Breast epithelium (tissue), 3 donors: Measurements from ENCODE around the gene LMNTD1.

Experiments used
- POLR2A ChIP-seq: fragments of 450-650 bp; IDR thresholded peaks from one replicate; pipeline ENCODE4 v1.6.1; 2016; ENCODE audit warnings: antibody characterized with exemption, mild to moderate bottlenecking, moderate library complexity
- POLR2AphosphoS5 ChIP-seq, 3 donors: sonication (generic); formaldehyde crosslinking; IDR thresholded peaks; one replicate each; pipeline ENCODE4 v1.6.1; 2017; ENCODE audit warnings: antibody characterized with exemption in 3 of 3
- TF ChIP-seq, protein P1 (sequence below), 3 donors: fragments of 450-650 bp; IDR thresholded peaks; one replicate each; pipeline ENCODE4 v1.5.1; 2016 to 2017; ENCODE audit warnings: antibody characterized with exemption in 3 of 3, mild to moderate bottlenecking in 3 of 3, moderate library complexity in 3 of 3

DNA sequence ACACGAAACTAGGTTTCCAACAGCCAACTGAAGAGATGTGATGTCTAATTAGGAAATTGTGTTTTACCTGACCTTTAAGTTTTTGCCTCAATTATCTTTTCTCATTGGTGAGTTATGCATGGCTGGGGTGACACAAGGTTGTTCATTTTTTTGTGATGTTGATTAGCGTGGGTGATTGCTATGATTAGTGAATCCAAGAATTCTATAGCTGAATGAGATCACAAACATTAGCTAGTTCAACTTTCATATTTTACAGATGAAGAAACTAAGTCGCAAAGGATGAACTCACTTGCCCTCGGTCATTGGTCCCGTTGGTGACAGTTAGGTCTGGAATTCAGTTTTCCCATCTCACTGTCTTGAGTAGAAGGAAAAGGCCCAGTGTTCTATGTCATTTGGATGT is 32.6 kb upstream of the LMNTD1 start:
- TF ChIP-seq, protein P1, sequence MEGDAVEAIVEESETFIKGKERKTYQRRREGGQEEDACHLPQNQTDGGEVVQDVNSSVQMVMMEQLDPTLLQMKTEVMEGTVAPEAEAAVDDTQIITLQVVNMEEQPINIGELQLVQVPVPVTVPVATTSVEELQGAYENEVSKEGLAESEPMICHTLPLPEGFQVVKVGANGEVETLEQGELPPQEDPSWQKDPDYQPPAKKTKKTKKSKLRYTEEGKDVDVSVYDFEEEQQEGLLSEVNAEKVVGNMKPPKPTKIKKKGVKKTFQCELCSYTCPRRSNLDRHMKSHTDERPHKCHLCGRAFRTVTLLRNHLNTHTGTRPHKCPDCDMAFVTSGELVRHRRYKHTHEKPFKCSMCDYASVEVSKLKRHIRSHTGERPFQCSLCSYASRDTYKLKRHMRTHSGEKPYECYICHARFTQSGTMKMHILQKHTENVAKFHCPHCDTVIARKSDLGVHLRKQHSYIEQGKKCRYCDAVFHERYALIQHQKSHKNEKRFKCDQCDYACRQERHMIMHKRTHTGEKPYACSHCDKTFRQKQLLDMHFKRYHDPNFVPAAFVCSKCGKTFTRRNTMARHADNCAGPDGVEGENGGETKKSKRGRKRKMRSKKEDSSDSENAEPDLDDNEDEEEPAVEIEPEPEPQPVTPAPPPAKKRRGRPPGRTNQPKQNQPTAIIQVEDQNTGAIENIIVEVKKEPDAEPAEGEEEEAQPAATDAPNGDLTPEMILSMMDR (IDR thresholded peaks at IDR 0.05) = no peak
- TF ChIP-seq POLR2A = no peak
- TF ChIP-seq POLR2AphosphoS5 (IDR thresholded peaks at IDR 0.05) = no peak
